ENCODE measurements around the gene ZNF292.
"Not testable (repeated sequence)": the region's sequence is repeated elsewhere in the genome, so short reads cannot be mapped to it uniquely, and the experiment has no call there.

ZNF292 gene

GRCh38 chr6:87293526-87293925 lies 138.2 kb downstream of the ZNF292 start:
- Histone ChIP-seq H3K79me2 (ENCODE audit: control insufficient read depth, low read length) (no peaks in the 10 kb centered on the region), H3K27me3 (ENCODE audit: control insufficient read depth, low read length) (peaks cover 29% of the 10 kb centered on the region), H3K4me2 (ENCODE audit: low read length) (no peak overlapping the region)

GRCh38 chr6:87297119-87297518 lies 141.8 kb downstream of the ZNF292 start:
- no peak overlapping the region for H3K4me2 ChIP-seq (ENCODE audit: low read length)
- no peaks in the 10 kb centered on the region for H3F3A ChIP-seq (ENCODE audit: control insufficient read depth, insufficient read depth)

More at GRCh38 chr6:87293526-87293925, 138.2 kb downstream of the ZNF292 start:
- no peaks in the 10 kb centered on the region for H3K4me1 ChIP-seq (ENCODE audit: control insufficient read depth, low read length)
- no peak for TF ChIP-seq CTCF (IDR thresholded peaks at IDR 0.05; ENCODE audit: low read depth, low read length, poor library complexity, severe bottlenecking)
- TF ChIP-seq EZH2phosphoT487 (IDR thresholded peaks at IDR 0.05; ENCODE audit: borderline replicate concordance, low read length): no peak
- H4K20me1 ChIP-seq (ENCODE audit: control insufficient read depth, insufficient read depth, low read depth, low read length): no peaks in the 10 kb centered on the region
- H3K36me3 ChIP-seq (ENCODE audit: control insufficient read depth, low read length): no peaks in the 10 kb centered on the region
- H3K27ac ChIP-seq (ENCODE audit: low read depth, low read length): no peak overlapping the region
- H3K4me3 ChIP-seq (ENCODE audit: low read length): no peak overlapping the region
- no peaks in the 10 kb centered on the region for H3K9me3 ChIP-seq (ENCODE audit: control insufficient read depth, insufficient read depth, low read length)
- H3K9me2 ChIP-seq (replicated peaks; ENCODE audit: control insufficient read depth, low read length): no peaks in the 10 kb centered on the region
- no peaks in the 10 kb centered on the region for H3F3A ChIP-seq (ENCODE audit: control insufficient read depth, insufficient read depth)

GRCh38 chr6:87301277-87301676 lies 145.9 kb downstream of the ZNF292 start:
- not testable (repeated sequence) for H3K4me1 ChIP-seq (ENCODE audit: control insufficient read depth, low read length); H3K36me3 ChIP-seq (ENCODE audit: control insufficient read depth, low read length); H3K79me2 ChIP-seq (ENCODE audit: control insufficient read depth, low read length); H3K9me2 ChIP-seq (replicated peaks; ENCODE audit: control insufficient read depth, low read length); H3K4me3 ChIP-seq (ENCODE audit: low read length); H3K9me3 ChIP-seq (ENCODE audit: control insufficient read depth, insufficient read depth, low read length); H3K27ac ChIP-seq (ENCODE audit: low read depth, low read length); H3K4me2 ChIP-seq (ENCODE audit: low read length); H3F3A ChIP-seq (ENCODE audit: control insufficient read depth, insufficient read depth); H4K20me1 ChIP-seq (ENCODE audit: control insufficient read depth, insufficient read depth, low read depth, low read length)
- H3K27me3 ChIP-seq (ENCODE audit: control insufficient read depth, low read length): peaks cover 22% of the 10 kb centered on the region

More at GRCh38 chr6:87297119-87297518, 141.8 kb downstream of the ZNF292 start:
- H3K79me2 ChIP-seq (ENCODE audit: control insufficient read depth, low read length): no peaks in the 10 kb centered on the region
- no peak overlapping the region for H3K4me3 ChIP-seq (ENCODE audit: low read length)
- no peaks in the 10 kb centered on the region for H3K9me2 ChIP-seq (replicated peaks; ENCODE audit: control insufficient read depth, low read length)
- TF ChIP-seq CTCF (IDR thresholded peaks at IDR 0.05; ENCODE audit: low read depth, low read length, poor library complexity, severe bottlenecking) (no peak), EZH2phosphoT487 (IDR thresholded peaks at IDR 0.05; ENCODE audit: borderline replicate concordance, low read length) (no peak)
- H3K27me3 ChIP-seq (ENCODE audit: control insufficient read depth, low read length): peaks cover 31% of the 10 kb centered on the region
- no peaks in the 10 kb centered on the region for H4K20me1 ChIP-seq (ENCODE audit: control insufficient read depth, insufficient read depth, low read depth, low read length)
- H3K27ac ChIP-seq (ENCODE audit: low read depth, low read length): no peak overlapping the region
- H3K36me3 ChIP-seq (ENCODE audit: control insufficient read depth, low read length): no peaks in the 10 kb centered on the region
- no peaks in the 10 kb centered on the region for H3K9me3 ChIP-seq (ENCODE audit: control insufficient read depth, insufficient read depth, low read length)
- no peaks in the 10 kb centered on the region for H3K4me1 ChIP-seq (ENCODE audit: control insufficient read depth, low read length)

GRCh38 chr6:87308970-87309369 lies 153.6 kb downstream of the ZNF292 start:
- H3F3A ChIP-seq (ENCODE audit: control insufficient read depth, insufficient read depth): no peaks in the 10 kb centered on the region
- no peaks in the 10 kb centered on the region for H3K4me1 ChIP-seq (ENCODE audit: control insufficient read depth, low read length)
- H3K79me2 ChIP-seq (ENCODE audit: control insufficient read depth, low read length): no peaks in the 10 kb centered on the region
- no peak overlapping the region for H3K4me3 ChIP-seq (ENCODE audit: low read length)
- H3K4me2 ChIP-seq (ENCODE audit: low read length): no peak overlapping the region
- H3K9me2 ChIP-seq (replicated peaks; ENCODE audit: control insufficient read depth, low read length): no peaks in the 10 kb centered on the region
- H3K36me3 ChIP-seq (ENCODE audit: control insufficient read depth, low read length): no peaks in the 10 kb centered on the region
- peaks cover 25% of the 10 kb centered on the region for H3K27me3 ChIP-seq (ENCODE audit: control insufficient read depth, low read length)
- TF ChIP-seq EZH2phosphoT487 (IDR thresholded peaks at IDR 0.05; ENCODE audit: borderline replicate concordance, low read length): no peak
- TF ChIP-seq CTCF (IDR thresholded peaks at IDR 0.05; ENCODE audit: low read depth, low read length, poor library complexity, severe bottlenecking): no peak
- no peaks in the 10 kb centered on the region for H4K20me1 ChIP-seq (ENCODE audit: control insufficient read depth, insufficient read depth, low read depth, low read length)
- no peak overlapping the region for H3K27ac ChIP-seq (ENCODE audit: low read depth, low read length)
- no peaks in the 10 kb centered on the region for H3K9me3 ChIP-seq (ENCODE audit: control insufficient read depth, insufficient read depth, low read length)
